H4 (cell line): Measurements from ENCODE around the gene NR2F6. TPM values are rescaled to one million over a fixed set of nuclear protein-coding genes. Genes with fewer than 3 reads are reported as not detected.

Experiments used
- DNase-seq: peaks from one replicate; pipeline ENCODE4 v3.0.0-alpha.2; 2015; ENCODE audit warnings: low spot score
- total RNA-seq: library from RNA; depleted of rRNA; stranded (reverse); fragments of >200 nt; shearing (Covaris generic); gene quantifications from 2 replicates; pipeline ENCODE4 v1.2.3, GENCODE V29; 2014

NR2F6 gene
- total RNA-seq, 1 experiment from 2014 or later = 24.8 TPM

DNA sequence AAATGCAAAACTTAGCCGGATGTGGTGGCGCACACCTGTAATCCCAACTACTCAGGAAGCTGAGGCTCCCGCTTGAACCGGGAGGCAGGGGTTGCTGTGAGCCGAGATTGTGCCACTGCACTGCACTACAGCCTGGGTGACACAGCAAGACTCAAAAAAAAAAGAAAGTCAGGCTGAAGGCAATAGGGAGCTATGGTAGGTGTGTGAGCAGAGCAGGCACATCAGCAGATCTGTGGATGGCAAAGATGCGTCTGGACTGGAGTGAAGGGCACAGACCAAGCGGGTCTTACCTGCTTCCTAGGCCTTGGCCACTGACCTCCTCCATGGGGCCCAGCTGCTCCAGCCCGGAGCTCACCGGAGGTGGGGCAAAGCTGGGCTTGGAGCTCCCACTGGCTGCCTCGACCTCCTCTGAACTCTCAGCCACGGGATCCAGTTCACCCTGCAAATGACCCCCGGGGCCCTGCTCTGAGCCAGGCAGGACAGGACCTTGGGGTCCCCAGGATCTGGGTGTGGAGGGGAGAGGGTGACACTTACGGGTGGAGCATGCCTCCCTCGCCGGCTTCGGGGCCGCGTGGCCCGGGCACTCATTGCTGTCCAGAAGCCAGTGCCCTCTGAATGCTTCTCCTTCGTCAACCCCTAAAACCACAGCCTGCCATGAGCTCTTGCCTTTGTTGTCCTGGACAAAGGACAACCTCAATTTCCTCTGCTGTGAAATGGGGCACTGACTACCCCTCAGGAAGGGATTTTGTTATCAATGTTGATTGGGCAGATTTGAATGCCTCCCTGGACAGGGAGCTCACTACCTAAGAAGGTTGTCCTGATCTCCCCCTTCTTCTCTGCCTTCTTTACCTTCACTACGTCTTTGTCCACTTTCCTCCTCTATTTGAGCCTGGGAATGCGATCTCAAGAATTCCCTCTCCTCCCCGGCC, 18.3 kb upstream of the NR2F6 start:
- no peak for DNase-seq

DNA sequence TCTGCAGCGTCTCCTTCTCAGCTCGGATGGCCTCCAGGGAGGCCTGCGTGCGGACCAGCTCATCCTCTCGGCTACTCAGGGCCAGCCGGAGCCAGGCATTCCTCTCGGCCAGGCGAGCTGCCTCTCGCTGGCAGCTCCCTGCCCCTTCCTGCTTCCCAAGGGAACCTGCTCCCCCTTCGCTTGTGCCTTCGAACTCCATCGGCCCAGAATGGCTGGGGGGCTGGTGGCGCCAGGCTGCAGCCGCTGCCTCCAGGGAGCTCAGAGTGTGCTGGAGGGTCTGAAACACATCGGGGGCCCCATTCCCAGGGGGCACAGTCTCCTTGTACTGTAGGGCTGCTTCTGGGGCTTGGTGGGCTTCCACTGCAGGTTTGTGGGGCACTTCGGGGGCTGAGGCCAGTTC, 16.8 kb upstream of the NR2F6 start:
- no peak for DNase-seq

DNA sequence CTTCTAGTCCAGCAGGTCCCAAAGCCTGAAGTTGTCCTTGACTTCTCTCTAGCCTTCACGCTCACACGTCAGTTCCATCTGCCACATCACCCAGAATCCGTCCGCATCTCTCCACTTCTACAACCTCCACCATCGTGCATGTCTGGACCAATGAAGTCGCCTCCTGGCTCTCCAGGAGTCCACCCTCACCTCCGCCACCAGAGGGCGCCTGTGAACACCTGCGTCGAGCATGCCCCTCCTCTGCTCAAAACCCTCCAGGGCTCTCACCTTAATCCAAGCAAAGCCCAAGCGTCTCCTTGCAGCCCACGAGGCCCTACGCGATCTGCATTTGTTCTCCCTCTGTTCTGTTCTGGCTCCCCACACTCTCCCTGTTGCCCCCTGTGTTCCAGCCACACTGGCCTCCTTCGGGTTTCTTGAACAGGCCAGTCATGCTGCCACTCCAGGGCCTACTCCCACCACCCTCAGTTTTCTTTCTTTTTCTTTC, 15.2 kb upstream of the NR2F6 start:
- peak; percentile 87 for DNase-seq

DNA sequence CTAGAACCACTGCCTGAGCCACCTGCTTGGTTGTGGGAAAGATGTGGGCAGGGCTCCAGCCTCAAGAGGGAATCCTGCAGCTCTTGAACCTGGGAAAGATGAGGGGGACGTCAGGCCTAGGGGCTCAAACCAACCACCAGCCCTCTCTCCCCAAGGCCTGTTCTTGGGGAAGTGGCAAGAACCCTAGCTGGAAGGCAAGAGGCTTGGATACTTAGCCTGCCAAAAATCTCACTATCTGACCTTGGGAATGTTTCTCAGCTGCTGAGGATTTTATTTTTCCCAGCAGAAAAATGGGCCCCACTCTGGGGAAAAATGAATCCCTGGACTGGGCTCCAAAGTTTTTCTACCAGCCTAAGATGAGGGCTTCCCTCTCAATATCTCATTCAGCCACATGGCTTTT, 14.2 kb upstream of the NR2F6 start:
- no peak for DNase-seq

DNA sequence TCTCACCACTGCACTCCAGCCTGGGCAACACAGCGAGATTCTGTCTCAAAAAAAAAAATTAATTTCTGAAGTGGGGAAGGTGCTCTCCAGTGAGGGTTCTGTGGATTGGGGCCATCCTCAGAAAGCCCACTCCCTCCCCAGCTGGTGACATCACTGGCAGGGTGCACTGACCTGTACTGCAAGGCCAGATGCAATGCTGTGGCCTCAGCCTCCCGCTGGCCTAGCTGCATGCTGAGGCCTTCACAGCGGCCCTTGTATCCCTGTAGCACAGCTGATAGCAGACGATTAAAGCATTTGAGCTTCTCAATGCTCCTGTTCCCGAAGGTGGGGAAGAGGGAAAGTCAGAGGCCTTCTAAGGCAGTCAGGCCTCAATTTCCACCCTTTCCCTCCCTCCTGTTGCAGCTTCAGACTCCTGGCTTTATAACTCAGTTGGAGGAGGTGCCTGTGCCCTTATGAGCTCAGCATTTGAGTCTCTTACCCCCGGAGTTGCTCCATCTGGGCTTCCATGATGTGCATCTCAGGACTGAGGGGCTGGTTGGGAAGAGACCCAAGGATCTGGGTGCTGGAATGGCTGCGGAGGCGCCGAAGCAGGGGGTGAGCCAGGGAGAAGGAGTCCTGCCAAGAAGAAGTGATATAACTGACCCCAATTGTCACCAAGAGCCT, 13.5 kb upstream of the NR2F6 start:
- DNase-seq = no peak

DNA sequence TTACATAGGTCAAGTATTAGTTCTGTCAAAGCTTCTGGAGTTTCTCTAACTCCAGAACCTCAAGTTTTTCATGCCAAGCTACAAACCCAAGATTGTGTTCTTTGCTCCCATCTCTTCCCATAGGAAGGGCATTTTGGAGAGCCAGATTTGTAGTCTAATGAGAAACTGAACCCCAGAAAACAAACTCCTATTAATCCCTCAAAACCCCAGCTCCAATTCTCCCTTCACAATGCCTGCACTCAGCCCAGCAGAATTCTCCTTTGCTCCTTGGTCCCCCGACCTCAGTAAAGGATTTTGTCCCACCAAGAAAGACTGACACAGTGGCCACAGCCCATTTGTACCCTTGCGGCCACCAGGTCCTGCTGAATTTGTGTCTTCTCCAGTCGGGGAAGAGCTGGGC, 10.4 kb upstream of the NR2F6 start:
- DNase-seq = no peak

DNA sequence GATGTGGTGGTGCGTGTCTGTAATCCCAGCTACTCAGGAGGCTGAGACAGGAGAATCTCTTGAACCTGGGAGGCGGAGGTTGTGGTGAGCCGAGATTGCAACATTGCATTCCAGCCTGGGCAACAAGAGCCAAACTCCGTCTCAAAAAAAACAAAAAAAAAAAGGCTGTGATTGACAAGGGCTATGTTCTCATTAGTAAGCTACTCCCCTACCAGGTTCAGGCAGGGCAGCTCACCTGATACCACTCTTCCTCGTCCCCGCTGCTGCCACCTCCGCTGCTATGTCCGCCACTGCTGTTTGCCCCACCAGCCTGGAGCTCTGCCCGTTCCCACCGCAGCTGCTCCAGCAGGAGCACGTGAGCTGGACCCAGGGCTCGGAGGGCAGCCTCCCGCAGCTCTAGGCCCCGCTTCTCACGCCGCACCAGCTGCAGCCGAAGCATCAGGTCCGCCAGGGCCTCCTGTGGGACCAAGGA, 9.5 kb upstream of the NR2F6 start:
- no peak for DNase-seq

DNA sequence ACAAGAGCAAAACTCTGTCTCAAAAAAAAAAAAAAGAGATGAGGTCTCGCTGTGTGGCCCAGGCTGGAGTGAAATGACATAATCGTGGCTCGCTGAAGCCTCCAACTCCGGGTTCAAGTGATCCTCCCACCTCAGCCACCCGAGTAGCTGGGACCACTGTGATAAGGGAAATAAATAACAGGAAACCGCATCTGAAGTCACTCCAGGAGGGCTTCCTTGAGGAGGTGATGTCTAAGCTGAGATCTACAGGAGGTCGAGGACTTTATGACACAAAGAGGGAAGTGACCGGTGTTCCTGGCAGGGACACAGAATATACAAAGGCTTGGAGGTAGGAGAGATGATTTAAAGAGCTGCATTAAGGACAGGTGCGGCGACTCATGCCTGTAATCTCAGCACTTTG, 8.9 kb upstream of the NR2F6 start:
- DNase-seq = no peak

DNA sequence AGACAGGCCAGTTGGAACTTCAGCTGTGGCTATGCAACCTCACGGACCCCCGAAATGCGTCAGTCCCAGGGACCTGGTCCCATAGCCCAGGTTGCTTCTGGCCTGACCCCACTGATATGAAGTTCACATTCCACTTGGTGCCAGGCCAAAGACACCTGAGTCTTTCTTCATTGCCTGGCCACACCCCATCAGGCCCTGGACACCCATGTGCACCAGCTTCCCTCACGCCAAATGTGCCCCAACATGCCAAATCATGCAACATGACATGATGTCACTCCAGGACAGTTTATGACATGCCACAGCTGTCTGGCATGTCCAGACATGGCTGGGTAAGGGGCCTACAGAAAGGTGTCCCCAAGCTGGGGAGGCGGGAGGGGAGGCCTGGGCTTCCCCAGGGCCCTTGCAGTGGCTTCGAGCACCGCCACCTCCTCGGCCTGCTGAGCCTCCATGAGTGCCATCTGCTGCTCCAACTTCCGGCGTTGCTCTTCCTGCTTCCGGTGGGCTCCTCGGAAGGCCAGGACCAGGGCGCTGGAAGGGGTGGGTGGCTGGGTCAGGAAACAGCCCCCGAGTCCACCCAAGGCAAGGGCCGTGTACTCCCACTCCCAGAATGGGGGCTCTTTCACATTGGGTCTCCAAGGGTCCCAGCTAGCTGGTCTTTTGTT, 4.3 kb upstream of the NR2F6 start:
- no peak for DNase-seq

DNA sequence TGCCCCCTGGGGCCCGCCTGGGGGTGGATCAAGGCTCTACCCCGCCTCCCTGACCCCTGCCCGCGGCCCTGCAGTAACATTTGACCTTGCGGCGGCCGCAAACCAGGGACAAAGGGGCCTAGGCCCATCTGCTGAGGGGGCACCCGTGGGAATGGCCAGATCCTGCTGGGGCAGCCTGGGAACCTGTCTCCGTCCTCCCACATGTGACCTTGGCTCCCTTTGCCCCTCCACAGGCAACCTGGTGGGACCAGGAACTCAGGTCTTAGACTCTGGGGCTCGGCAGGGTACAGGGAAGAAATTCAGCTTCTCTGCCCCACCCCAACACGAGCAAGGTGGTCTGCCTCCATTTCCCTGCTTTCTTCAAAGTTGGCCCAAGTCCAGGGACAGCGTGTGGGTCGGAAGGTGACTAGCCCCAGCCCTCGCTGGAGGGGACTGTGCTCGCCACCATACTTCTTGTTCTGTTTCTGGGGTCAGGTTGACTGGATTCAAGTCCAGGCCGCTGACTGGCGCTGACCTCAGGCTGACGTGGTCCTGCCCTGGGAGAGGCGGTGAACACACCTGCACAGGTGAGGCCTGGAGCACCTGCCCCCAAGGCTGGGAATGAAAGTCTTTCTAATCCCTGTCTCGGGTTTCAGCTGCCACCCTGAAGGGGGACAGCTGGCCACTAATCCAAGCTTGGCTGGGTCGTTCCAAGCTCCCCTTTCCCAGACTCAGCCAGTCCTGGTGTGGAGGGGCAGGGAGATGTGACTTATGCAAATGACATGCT, 2.5 kb upstream of the NR2F6 start:
- no peak for DNase-seq

DNA sequence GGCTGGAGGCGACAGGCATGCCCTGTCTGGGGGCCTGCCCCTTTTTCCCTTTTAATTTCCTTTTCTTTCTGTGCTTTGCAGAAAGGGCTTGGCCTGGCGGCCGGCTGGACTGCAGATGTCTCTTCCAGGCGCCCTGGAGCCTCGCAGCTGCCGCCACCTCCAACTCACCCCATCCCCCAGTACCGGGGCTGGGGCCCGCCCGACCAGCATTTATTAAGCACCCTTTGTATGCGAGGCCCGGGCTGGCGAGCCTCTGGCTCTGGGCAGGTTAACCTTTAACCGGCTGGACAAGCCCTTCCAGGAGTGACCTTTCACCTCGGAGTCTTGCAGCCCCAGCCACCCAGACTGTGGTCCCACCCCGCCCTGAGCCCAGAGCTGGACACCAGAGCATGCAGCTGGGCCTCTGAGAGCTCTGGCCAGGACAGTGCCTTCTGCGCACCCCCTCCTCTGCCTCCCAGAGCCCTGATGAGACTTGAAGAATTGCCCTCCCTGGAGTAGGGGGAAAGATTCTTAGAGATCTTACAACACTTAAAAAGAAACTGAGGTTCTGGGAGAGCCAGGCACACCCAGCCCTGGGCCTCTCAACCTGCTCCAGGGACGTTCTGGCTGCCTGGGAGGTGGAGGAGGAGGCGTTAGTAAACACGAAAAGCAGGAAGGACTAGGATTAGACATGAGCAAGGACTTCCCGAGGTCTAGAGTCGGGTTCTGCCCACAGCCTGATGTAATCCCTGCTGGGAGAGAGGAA, 1.1 kb upstream of the NR2F6 start:
- DNase-seq = no peak

DNA sequence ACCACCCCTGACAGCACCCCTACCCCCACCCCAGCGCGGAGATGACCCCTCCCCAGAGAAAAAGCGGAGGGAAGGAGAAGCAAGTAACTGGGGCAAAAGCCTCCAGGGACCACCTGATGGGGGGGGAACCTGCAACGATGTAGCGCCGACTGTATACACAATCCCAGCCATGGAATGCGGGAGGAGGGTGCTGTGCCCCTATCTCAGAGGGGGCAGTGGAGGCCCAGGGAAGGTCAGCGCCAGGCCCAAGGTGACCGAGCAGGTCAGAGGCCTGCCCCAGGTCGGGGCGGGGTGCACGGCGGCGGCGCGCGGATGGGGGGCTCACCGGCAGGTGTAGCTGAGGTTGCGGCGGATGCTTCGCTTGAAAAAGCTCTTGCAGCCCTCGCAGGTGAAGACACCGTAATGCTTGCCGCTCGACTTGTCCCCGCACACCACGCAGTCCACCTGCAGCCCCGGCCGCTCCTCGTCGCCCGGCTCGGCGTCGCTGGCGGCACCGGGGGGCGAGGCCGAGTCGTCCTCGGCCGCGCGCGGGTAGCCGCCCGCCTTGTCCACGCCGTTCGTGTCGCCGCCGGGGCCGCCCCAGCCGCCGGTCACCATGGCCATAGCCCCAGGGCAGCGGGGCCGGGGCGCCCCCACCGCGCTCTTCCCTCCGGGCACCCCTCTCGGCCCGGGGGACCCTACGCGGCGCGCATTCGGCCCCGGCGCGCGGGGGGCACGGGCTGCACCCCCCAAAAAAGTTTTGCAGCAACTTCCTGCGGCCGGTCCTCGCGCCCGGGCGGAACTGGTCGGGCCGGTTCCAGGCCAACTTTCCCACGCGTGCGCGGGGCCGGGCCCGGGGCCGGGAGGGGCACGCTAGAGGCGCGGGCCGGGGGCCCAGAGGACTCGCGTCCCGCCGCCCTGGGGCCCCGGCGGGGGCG, 843 bp downstream of the NR2F6 start:
- DNase-seq = no peak

DNA sequence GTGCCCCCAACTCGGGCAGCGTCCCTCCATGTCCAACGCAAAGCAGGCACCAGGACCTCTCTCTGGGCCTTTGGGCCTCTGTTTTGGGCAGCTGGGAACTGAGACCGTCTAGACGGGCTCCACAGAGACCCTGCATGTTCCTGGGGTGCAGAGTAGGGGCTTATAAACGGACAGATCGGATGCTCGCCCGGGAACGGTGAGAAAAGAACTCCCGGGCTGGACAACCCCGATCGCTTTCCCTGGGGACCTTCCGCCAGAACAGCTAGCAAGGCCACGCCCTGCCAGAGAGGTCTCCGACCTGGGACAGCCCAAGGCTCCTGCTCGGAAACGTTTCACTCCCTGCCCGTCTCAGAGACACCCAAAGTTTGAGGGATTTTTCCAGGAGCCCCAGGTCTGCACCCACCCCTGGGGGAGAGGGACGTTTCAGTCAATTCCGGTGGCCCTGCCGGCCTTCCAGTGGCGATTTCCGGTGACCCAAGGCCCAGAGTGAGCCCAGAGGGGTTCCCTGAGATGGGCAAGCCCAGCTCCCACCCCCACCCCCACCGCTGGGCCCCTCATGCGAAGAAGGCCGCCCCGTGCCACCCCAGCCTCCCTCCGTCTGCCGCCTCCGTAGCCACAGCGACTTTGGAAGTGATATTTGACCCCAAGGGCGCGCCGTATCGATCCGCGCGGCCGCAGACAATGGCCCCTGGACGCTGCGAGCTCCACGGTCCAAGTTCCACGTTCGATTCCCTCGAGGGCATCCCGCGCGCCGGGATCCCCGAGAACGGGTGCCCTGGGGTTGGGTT, 1.7 kb downstream of the NR2F6 start:
- no peak for DNase-seq

DNA sequence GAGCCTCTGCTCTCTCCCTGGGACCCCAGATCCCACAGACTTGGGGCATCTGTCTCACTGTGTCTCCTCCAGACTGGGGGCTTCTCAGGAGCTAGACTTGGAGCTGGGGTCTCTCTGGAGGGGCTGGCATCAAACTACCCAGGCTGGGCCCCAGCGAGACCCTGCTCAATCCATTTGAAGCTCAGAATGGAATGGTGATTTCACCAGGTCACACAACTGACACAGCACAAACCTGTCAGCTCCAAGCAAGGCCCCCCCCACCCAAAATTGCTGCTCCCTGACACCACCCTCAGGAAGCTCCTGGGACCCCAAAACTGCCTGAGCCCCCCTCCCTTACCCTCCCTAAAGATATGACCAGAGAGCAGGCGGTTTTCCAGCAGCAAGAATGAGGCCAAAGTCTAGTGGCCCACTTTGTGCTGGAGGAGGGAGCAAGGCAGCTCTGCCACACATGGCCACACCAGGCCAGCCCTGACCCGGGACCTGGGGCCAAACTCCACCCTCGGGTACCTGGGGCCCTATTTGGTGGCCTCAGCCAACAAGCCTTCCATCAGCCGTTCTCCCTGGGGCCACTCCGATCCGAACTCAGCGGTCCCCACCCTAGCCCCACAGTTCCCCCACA, 2.4 kb downstream of the NR2F6 start:
- no peak for DNase-seq

DNA sequence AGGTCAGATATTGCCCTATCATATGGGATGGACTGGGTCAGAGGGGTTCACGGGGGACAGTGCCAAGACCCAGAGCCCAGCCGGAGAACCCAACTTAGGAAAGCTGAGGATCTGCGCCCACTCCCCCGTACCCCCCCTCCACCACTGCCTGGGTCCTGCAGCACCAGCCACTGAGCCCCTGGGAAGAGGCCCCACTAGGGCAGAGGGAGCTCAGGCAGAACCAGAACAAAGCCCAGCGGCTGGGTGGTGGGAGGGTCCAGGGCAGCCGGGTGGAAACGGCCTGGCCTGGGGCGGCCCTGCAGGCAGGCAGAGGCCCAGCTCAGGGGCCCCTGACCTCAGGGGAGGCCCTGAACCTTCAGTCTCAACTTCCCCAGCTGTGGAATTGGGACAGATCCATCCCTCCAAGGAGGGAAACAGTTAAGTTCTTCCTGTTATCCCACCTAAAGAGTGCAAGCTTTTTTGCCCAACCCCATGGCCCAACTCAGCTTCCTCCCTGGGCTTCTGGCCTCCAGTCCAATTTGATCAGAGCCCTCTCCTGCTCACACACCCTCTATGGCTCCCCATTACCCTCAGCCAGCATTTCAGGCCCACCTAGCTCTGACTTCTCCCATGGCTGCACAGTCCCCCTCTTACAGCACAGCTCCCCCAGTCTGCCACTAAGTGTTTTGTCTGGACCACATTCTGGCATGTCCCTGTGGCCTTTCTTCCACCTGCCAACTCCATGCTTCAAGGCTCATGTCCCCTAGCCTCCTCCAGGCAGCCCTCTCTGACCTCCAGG, 3.1 kb downstream of the NR2F6 start:
- DNase-seq = no peak

DNA sequence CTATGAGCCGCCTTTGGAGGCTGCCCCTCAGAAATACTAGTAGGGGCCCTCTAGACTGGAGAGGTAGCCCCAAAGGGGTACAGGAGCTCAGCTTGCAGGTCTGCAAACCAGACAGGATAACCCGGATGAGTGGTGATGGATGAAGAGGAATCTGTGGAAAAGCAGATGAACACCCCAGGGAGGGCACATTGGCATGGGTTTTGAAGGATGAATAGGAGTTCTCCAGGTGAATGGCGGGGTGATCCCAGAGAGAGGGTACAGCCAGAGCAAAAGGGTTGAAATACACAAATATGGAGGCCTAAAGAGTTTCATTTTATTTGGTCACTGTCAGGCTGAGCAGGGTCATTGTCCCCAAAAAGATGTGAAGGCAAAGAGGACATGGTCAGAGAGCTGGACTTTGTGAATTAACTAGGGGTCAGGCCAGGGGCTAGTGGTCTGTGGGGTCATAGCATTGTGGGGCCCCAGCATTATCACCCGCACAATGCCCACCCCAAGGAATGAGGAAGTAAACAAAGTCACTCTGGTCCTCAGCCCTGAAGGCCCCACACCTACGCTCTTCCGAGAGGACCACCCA, 4.8 kb downstream of the NR2F6 start:
- DNase-seq = no peak

DNA sequence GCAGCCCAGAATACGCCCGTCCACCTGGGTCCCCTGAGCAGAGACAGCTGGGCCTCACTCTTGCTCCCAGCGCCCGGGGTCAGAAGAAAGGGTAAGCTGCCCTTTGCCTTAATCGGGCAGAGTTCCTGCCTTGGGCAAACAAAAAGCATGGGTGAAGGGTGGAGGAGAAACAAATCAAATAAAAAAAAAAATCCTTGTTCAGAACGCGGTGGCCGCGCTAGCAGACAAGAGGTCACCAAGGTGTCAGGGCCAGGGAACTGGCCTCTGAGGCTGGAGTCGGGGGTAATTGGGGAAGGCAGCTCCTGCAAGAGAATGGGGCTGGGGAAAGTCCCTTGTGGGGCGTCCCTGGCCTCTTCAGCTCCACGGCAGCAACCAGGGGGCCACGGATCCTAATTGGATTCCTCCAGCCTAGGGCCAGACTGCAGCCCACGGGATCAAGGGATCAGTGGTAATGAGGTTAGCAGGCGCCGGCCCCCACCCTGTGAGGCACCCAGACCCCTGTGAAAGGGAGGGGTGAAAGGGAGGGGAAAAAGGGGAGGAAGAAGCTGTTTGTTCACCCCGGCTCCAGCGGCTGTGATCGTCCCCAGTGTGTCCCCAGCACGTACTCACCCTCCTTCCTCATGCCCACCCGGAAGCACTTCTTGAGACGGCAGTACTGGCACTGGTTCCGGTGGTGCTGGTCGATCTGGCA, 5.5 kb downstream of the NR2F6 start:
- DNase-seq = no peak
